HG02840 (cell line): ENCODE measurements around the gene BTBD2.

Experiments used
- ATAC-seq: cut with Tn5 transposase; IDR thresholded peaks from one replicate; pipeline ENCODE4 v1.9.1; 2021; ENCODE audit warnings: mild to moderate bottlenecking, moderate library complexity, moderate number of reproducible peaks; ENCODE audit not compliant: unreplicated experiment, low FRiP score

Gene BTBD2

GRCh38 chr19:1968279-1969175, 47.0 kb downstream of the BTBD2 start:
- no peak for ATAC-seq

- ATAC-seq = no peak
Measured at GRCh38 chr19:1967087-1967608, 48.4 kb downstream of the BTBD2 start.

GRCh38 chr19:1962674-1963073, 52.8 kb downstream of the BTBD2 start:
- ATAC-seq = no peak

- ATAC-seq = no peak
Measured at GRCh38 chr19:1961000-1961883, 54.3 kb downstream of the BTBD2 start.

- no peak for ATAC-seq
Measured at GRCh38 chr19:1959928-1960589, 55.5 kb downstream of the BTBD2 start.

- no peak for ATAC-seq
Measured at GRCh38 chr19:1957562-1958248, 57.8 kb downstream of the BTBD2 start.

GRCh38 chr19:1956868-1957492, 58.5 kb downstream of the BTBD2 start:
- ATAC-seq = no peak

- ATAC-seq = no peak
Measured at GRCh38 chr19:1956122-1956494, 59.4 kb downstream of the BTBD2 start.

- no peak for ATAC-seq
Measured at GRCh38 chr19:1955171-1956121, 60.1 kb downstream of the BTBD2 start.

GRCh38 chr19:1954532-1954933, 61.0 kb downstream of the BTBD2 start:
- ATAC-seq = no peak

GRCh38 chr19:1953441-1954094, 61.9 kb downstream of the BTBD2 start:
- ATAC-seq = no peak

- ATAC-seq = no peak
Measured at GRCh38 chr19:1953037-1953436, 62.5 kb downstream of the BTBD2 start.

- no peak for ATAC-seq
Measured at GRCh38 chr19:1952635-1953034, 62.9 kb downstream of the BTBD2 start.

- ATAC-seq = no peak
Measured at GRCh38 chr19:1950640-1951039, 64.9 kb downstream of the BTBD2 start.

GRCh38 chr19:1949304-1950101, 66.0 kb downstream of the BTBD2 start:
- no peak for ATAC-seq

- no peak for ATAC-seq
Measured at GRCh38 chr19:1947651-1948209, 67.8 kb downstream of the BTBD2 start.

- no peak for ATAC-seq
Measured at GRCh38 chr19:1945899-1946298, 69.6 kb downstream of the BTBD2 start.
